IPS-15b (cell line): ENCODE results near the gene IMP4.

Source experiments
- H3K27me3 ChIP-seq: one replicate; pipeline ENCODE4 v1.6.1; 2013; ENCODE audit warnings: low read length; ENCODE audit not compliant: control insufficient read depth, insufficient read depth
- H3K36me3 ChIP-seq: one replicate; pipeline ENCODE4 v1.6.1; 2013; ENCODE audit warnings: low read length; ENCODE audit not compliant: control insufficient read depth, insufficient read depth
- H3K4me1 ChIP-seq: one replicate; pipeline ENCODE4 v1.6.1; 2013; ENCODE audit warnings: mild to moderate bottlenecking, low read length; ENCODE audit not compliant: control insufficient read depth, insufficient read depth
- H3K4me3 ChIP-seq: one replicate; pipeline ENCODE4 v1.5.1; 2013; ENCODE audit warnings: low read depth, low read length
- H3K9ac ChIP-seq: one replicate; pipeline ENCODE4 v1.6.1; 2013; ENCODE audit warnings: low read depth, mild to moderate bottlenecking, low read length
- H3K9me3 ChIP-seq: one replicate; pipeline ENCODE4 v1.6.1; 2013; ENCODE audit warnings: mild to moderate bottlenecking, low read length; ENCODE audit not compliant: control insufficient read depth, insufficient read depth

IMP4 gene

GRCh38 chr2:130385709-130386108, 43.0 kb downstream of the IMP4 start:
- H3K4me1 ChIP-seq: no peaks in the 10 kb centered on the region
- no peak overlapping the region for H3K4me3 ChIP-seq
- no peak overlapping the region for H3K9ac ChIP-seq
- H3K9me3 ChIP-seq: no peaks in the 10 kb centered on the region
- no peaks in the 10 kb centered on the region for H3K36me3 ChIP-seq
- H3K27me3 ChIP-seq: peaks cover 11% of the 10 kb centered on the region

DNA sequence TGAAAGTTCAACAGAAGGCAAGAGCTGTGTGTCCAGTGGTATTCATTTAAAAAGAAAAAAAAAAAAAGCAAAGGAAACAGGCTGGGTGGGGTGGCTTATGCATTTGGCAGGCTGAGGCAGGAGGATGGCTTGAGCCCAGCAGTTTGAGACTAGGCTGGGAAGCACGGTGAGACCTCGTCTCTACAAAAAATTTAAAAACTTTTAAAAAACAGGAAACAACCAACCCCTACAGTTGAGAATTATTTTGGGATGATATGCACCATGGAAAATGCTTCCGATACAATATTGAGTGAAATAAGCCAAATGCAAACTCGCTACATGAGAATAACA, 44.3 kb downstream of the IMP4 start:
- Histone ChIP-seq H3K4me3 (no peak overlapping the region), H3K9ac (no peak overlapping the region), H3K36me3 (no peaks in the 10 kb centered on the region), H3K9me3 (no peaks in the 10 kb centered on the region), H3K27me3 (peaks cover 17% of the 10 kb centered on the region), H3K4me1 (no peaks in the 10 kb centered on the region)

GRCh38 chr2:130387804-130388203, 45.1 kb downstream of the IMP4 start:
- Histone ChIP-seq H3K27me3 (peaks cover 19% of the 10 kb centered on the region), H3K4me3 (no peak overlapping the region), H3K9me3 (no peaks in the 10 kb centered on the region), H3K36me3 (no peaks in the 10 kb centered on the region), H3K9ac (no peak overlapping the region), H3K4me1 (no peaks in the 10 kb centered on the region)

DNA sequence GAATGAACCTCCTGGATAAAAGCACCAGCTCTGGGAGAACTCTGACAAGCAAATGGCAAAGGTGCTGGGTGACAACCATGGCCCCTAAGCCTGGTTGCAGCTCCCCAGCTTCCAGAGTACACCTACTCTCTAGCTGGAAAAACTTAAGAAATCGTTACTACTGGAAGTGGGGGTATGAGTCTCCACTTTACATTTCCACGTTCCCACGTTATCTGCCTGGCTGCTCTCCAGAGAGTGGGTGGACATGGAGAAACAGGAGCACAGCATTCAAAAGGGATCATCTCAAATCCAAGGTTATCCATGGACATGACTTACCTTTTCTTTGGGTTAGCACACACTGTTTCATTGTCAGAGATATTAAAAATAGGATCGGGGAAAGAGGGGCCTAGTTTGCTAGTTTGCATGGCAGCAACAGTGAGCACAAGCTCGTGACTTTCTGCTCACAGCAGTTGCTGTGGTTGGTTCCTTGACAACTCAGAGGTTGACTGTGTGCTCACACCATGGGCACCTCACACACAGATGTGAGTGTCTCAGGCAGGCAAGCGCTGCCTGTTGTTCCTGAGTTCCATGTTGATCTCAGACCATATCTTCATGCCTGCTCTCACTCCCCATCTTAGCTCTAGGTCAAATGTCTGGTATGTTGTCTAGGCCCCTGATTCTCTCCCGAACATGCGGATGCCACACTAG, 45.7 kb downstream of the IMP4 start:
- H3K4me1 ChIP-seq: no peaks in the 10 kb centered on the region
- no peak overlapping the region for H3K4me3 ChIP-seq
- no peak overlapping the region for H3K9ac ChIP-seq

DNA sequence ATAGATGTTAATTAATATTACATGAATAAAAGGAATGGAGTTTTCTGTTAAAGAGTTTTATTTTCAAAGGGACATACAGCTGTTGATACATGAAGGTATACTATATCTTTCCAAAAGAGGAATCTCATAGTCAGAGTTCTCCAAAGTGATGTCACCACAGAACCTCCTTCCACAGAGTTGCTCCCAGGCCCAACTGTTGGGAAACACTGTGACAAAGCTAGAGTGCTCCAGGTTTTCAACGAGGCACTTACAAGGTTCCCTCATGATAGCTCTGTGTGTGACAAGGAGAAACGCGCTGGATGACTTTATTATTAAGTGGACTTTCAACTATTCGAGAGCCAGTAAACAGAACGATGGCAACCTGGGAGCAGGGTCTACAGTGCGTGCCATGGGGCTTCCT, 46.7 kb downstream of the IMP4 start:
- H3K36me3 ChIP-seq: no peaks in the 10 kb centered on the region
- H3K4me3 ChIP-seq: no peak overlapping the region
- H3K4me1 ChIP-seq: no peaks in the 10 kb centered on the region

More for the DNA sequence above, 45.7 kb downstream of the IMP4 start:
- Histone ChIP-seq H3K9me3 (no peaks in the 10 kb centered on the region), H3K36me3 (no peaks in the 10 kb centered on the region), H3K27me3 (peaks cover 23% of the 10 kb centered on the region)

DNA sequence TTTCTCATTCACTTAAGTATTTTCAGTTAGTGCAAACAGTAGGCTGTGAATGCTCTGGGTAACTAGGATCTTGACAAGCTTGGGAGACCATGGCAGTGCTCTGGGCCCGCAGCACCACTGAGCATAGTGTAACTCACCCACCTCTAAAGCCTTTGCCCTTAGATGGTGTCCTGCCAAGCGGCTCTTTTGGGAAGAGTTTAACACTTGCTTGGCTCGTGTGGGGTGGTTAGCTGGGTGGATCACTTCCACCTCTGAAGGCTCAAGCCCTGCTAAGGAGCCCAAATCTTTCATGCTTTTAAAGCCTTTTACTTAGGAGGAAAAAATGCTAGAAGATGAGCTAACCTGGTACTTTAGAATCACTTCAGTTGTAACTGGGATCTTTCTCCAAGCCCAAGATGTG, 47.1 kb downstream of the IMP4 start:
- H3K9me3 ChIP-seq: no peaks in the 10 kb centered on the region
- H3K27me3 ChIP-seq: peaks cover 23% of the 10 kb centered on the region
- no peaks in the 10 kb centered on the region for H3K4me1 ChIP-seq
- H3K36me3 ChIP-seq: no peaks in the 10 kb centered on the region
- no peak overlapping the region for H3K9ac ChIP-seq
- no peak overlapping the region for H3K4me3 ChIP-seq

More for the DNA sequence above, 46.7 kb downstream of the IMP4 start:
- Histone ChIP-seq H3K9ac (no peak overlapping the region), H3K9me3 (no peaks in the 10 kb centered on the region), H3K27me3 (peaks cover 23% of the 10 kb centered on the region)

- Histone ChIP-seq H3K4me1 (no peaks in the 10 kb centered on the region), H3K36me3 (no peaks in the 10 kb centered on the region), H3K9me3 (no peaks in the 10 kb centered on the region), H3K27me3 (peaks cover 23% of the 10 kb centered on the region), H3K4me3 (peak overlapping the region; percentile 73), H3K9ac (no peak overlapping the region)
Measured at GRCh38 chr2:130390460-130391057, 47.9 kb downstream of the IMP4 start.

GRCh38 chr2:130391058-130391871, 48.6 kb downstream of the IMP4 start:
- Histone ChIP-seq H3K4me1 (no peaks in the 10 kb centered on the region), H3K36me3 (no peaks in the 10 kb centered on the region), H3K9ac (no peak overlapping the region), H3K4me3 (peak overlapping the region; percentile 73), H3K9me3 (no peaks in the 10 kb centered on the region), H3K27me3 (peaks cover 23% of the 10 kb centered on the region)

DNA sequence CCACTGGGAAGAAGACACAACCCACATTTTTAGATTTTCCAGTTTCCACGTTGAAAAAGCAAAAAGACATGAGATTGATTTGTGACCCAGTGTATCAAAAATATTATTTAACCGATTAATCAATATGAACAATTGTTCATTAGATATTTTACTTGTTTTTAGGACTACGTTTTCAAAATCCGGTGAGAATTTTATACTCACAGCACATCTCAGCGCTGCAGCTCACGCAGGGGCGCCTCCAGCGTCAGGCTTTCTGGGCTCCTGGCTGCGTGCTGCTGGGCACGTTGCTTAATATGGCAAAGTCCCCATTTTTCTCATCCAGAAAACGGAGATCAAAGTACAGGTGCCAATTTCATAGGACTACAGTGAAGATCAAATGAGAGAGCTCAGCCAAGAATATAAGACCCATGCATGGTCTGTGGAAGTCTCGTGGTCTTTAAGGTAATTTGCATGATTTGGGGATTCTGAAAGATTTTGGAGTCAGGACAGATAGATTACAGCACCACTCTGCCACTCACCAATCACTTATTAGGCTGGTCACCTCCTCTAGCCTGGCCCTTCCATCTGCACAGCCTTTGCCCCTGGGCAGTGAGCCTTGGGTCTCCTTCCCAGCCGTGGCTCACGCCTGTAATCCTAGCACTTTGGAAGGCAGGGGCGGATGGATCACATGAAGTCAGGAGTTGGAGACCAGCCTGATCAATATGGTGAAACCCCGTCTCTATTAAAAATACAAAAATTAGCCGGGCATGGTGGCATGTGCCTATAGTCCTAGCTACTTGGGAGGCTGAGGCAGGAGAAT, 49.4 kb downstream of the IMP4 start:
- Histone ChIP-seq H3K27me3 (peaks cover 23% of the 10 kb centered on the region), H3K36me3 (no peaks in the 10 kb centered on the region), H3K4me1 (no peaks in the 10 kb centered on the region), H3K9me3 (no peaks in the 10 kb centered on the region), H3K4me3 (peak overlapping the region; percentile 73), H3K9ac (no peak overlapping the region)

DNA sequence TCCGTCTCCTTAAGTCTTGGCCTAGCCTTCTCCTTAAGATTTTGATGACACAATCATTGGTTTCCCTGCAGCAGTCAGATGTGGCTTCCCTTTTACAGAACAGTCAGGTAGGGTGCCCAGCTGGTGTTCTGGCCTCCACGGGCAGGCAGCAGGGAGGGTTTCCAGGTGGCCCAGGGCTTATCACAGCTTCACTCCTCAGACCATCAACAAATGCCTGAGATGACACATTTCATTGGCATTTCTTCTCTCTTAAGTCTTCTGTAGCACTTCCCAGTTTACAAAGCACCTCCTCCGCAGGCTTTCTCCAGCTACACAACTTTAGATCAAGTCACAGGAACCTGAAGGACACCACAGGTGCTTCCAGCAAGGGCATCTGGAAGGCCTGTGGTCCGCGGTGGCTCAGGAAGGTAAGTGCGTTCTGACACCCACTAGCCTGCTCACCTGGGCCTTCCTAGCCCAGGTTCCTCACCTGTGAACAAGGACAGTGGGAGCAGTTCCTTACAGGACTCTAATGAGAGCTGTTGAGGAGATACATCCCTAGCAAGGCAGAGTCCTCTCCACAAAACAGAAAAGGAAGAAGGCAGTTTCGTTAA, 50.7 kb downstream of the IMP4 start:
- no peaks in the 10 kb centered on the region for H3K4me1 ChIP-seq
- no peak overlapping the region for H3K4me3 ChIP-seq
- H3K9ac ChIP-seq: no peak overlapping the region
- H3K9me3 ChIP-seq: no peaks in the 10 kb centered on the region
- H3K36me3 ChIP-seq: no peaks in the 10 kb centered on the region
- peaks cover 23% of the 10 kb centered on the region for H3K27me3 ChIP-seq
